Measurements from ENCODE around the gene SSTR5. TPM values are rescaled to one million over a fixed set of nuclear protein-coding genes. Genes with fewer than 3 reads are reported as not detected.

The SSTR5 gene
- total and polyA plus RNA-seq, 2 donors from 2014 or later = 6.7 TPM; not detected in 1

DNA sequence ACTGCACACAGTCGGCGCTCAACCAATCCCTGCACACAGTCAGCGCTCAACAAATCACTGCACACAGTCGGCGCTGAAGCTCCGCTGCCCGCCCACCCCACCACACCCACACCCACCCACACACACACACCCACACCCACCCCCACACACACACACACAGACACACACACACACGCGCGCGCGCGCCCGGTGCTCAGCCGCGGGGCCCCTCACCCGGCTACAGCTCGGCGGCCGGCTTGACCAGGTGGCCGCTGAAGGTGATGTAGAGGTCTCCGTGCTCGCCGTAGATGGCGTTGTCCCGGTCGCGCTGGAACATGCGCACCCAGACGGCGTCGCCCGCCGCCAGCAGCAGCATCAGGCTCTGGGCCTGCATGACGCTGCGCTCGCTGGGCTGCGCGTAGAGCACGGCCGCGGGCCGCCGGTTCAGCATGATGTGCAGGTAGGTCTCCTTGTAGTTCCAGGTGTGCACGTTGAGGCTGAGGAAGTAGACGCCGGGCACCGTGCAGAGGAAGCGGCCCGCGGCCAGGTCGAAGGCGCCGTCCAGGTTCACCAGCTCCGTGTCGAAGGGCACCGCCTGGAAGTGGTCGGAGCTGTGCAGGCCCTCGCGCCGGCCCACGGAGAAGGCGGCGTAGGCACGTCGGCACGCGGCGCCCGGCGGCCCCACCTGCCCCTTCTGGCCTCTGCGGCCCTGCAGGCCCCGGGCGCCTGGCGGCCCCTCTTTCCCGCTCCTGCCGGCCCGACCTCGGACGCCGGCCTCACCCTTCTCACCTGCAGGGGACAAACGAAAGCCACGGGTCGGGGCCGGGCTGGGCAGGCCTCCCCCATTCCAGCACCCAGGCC, 21.0 kb downstream of the SSTR5 start:
- Histone ChIP-seq H3K27ac (ENCODE audit: low read depth in 2 of 2, low read length in 2 of 2) (no peak overlapping the region), H3K27me3 (ENCODE audit: control insufficient read depth, insufficient read depth, low read length) (no peaks in the 10 kb centered on the region), H3K36me3 (ENCODE audit: control insufficient read depth in 2 of 3, insufficient read depth in 3 of 3, low read length in 3 of 3) (no peaks in the 10 kb centered on the region), H3K4me3 (ENCODE audit: low read length in 3 of 3) (no peak overlapping the region), H3K4me1 (ENCODE audit: control insufficient read depth in 2 of 3, insufficient read depth in 2 of 3, low read depth in 1 of 3, low read length in 3 of 3) (peaks cover 0 to 7% (median 0%) of the 10 kb centered on the region in 3 donors), H3K9me3 (ENCODE audit: control insufficient read depth in 2 of 3, insufficient read depth in 1 of 3, low read length in 3 of 3) (no peaks in the 10 kb centered on the region), H3K9ac (ENCODE audit: low read length in 3 of 3) (no peak overlapping the region)
- DNase-seq (peak in 1 of 5 donors; percentile 58), FAIRE-seq (no peak)
- intact Hi-C loops (cut with DNase I) = no loop called here
- TF ChIP-seq, protein P1, sequence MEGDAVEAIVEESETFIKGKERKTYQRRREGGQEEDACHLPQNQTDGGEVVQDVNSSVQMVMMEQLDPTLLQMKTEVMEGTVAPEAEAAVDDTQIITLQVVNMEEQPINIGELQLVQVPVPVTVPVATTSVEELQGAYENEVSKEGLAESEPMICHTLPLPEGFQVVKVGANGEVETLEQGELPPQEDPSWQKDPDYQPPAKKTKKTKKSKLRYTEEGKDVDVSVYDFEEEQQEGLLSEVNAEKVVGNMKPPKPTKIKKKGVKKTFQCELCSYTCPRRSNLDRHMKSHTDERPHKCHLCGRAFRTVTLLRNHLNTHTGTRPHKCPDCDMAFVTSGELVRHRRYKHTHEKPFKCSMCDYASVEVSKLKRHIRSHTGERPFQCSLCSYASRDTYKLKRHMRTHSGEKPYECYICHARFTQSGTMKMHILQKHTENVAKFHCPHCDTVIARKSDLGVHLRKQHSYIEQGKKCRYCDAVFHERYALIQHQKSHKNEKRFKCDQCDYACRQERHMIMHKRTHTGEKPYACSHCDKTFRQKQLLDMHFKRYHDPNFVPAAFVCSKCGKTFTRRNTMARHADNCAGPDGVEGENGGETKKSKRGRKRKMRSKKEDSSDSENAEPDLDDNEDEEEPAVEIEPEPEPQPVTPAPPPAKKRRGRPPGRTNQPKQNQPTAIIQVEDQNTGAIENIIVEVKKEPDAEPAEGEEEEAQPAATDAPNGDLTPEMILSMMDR (IDR thresholded peaks at IDR 0.05; ENCODE audit: borderline replicate concordance, extremely low read depth, insufficient read depth) = no peak

- H3K4me1 ChIP-seq (ENCODE audit: control insufficient read depth in 2 of 3, insufficient read depth in 2 of 3, low read depth in 1 of 3, low read length in 3 of 3) = peaks cover 0 to 7% (median 0%) of the 10 kb centered on the region in 3 donors
- H3K36me3 ChIP-seq (ENCODE audit: control insufficient read depth in 2 of 3, insufficient read depth in 3 of 3, low read length in 3 of 3) = no peaks in the 10 kb centered on the region
- TF ChIP-seq, protein P1 (IDR thresholded peaks at IDR 0.05; ENCODE audit: borderline replicate concordance, extremely low read depth, insufficient read depth) = no peak
- FAIRE-seq (no peak), DNase-seq (no peak)
- no peak overlapping the region for H3K27ac ChIP-seq (ENCODE audit: low read depth in 2 of 2, low read length in 2 of 2)
- intact Hi-C loops (cut with DNase I) = no loop called here
- H3K9ac ChIP-seq (ENCODE audit: low read length in 3 of 3) = no peak overlapping the region
- H3K27me3 ChIP-seq (ENCODE audit: control insufficient read depth, insufficient read depth, low read length) = no peaks in the 10 kb centered on the region
- H3K4me3 ChIP-seq (ENCODE audit: low read length in 3 of 3) = no peak overlapping the region
- H3K9me3 ChIP-seq (ENCODE audit: control insufficient read depth in 2 of 3, insufficient read depth in 1 of 3, low read length in 3 of 3) = no peaks in the 10 kb centered on the region
Observed at GRCh38 chr16:1094124-1094479, 21.6 kb downstream of the SSTR5 start.

- Histone ChIP-seq H3K4me1 (ENCODE audit: control insufficient read depth in 2 of 3, insufficient read depth in 2 of 3, low read depth in 1 of 3, low read length in 3 of 3) (peaks cover 0 to 2% (median 0%) of the 10 kb centered on the region in 3 donors), H3K9ac (ENCODE audit: low read length in 3 of 3) (no peak overlapping the region), H3K27ac (ENCODE audit: low read depth in 2 of 2, low read length in 2 of 2) (no peak overlapping the region), H3K27me3 (ENCODE audit: control insufficient read depth, insufficient read depth, low read length) (no peaks in the 10 kb centered on the region), H3K36me3 (ENCODE audit: control insufficient read depth in 2 of 3, insufficient read depth in 3 of 3, low read length in 3 of 3) (no peaks in the 10 kb centered on the region), H3K9me3 (ENCODE audit: control insufficient read depth in 2 of 3, insufficient read depth in 1 of 3, low read length in 3 of 3) (no peaks in the 10 kb centered on the region), H3K4me3 (ENCODE audit: low read length in 3 of 3) (no peak overlapping the region)
- FAIRE-seq (no peak), DNase-seq (no peak)
- TF ChIP-seq, protein P1 (IDR thresholded peaks at IDR 0.05; ENCODE audit: borderline replicate concordance, extremely low read depth, insufficient read depth) = no peak
- intact Hi-C loops (cut with DNase I) = no loop called here
Observed at GRCh38 chr16:1094601-1095449, 22.3 kb downstream of the SSTR5 start.
